HepG2 (cell line): ENCODE data around the gene TF. TPM values are rescaled to one million over a fixed set of nuclear protein-coding genes. Genes with fewer than 3 reads are reported as not detected.

Experiments used
- FOSL1 ChIP-seq: sonication (generic); formaldehyde crosslinking; IDR thresholded peaks from 2 replicates; pipeline ENCODE4 v1.9.0; 2021; ENCODE audit warnings: missing genetic modification reagents, borderline replicate concordance
- GLI4 ChIP-seq: sonication (generic); formaldehyde crosslinking; IDR thresholded peaks from 2 replicates; pipeline ENCODE4 v1.5.1; 2020; ENCODE audit warnings: missing genetic modification reagents, mild to moderate bottlenecking, moderate library complexity, borderline replicate concordance
- GPBP1L1 ChIP-seq: sonication (generic); formaldehyde crosslinking; IDR thresholded peaks from 2 replicates; pipeline ENCODE4 v1.5.0; 2020; ENCODE audit warnings: mild to moderate bottlenecking, missing genetic modification reagents
- PRDM15 ChIP-seq: sonication (generic); formaldehyde crosslinking; IDR thresholded peaks from 2 replicates; pipeline ENCODE4 v1.4.0; 2020; ENCODE audit warnings: missing genetic modification reagents
- TAF1 ChIP-seq: sonication (generic); formaldehyde crosslinking; IDR thresholded peaks from 2 replicates; pipeline ENCODE4 v1.4.0; 2020; ENCODE audit warnings: missing genetic modification reagents
- YEATS2 ChIP-seq: sonication (generic); formaldehyde crosslinking; IDR thresholded peaks from 2 replicates; pipeline ENCODE4 v1.4.0; 2020; ENCODE audit warnings: missing genetic modification reagents, borderline replicate concordance
- ZBTB40 ChIP-seq, 2 experiments: fragments of 450-650 bp in 1 of 2; sonication (generic) in 1 of 2; formaldehyde crosslinking in 1 of 2; IDR thresholded peaks; 2 replicates each; pipeline versions ENCODE4 v1.6.1 to v1.8.0; 2016 to 2022; ENCODE audit warnings: antibody characterized with exemption in 1 of 2, mild to moderate bottlenecking in 1 of 2, missing genetic modification reagents in 1 of 2
- ZFY ChIP-seq: sonication (generic); formaldehyde crosslinking; IDR thresholded peaks from 2 replicates; pipeline ENCODE4 v1.4.0; 2020; ENCODE audit warnings: missing genetic modification reagents
- polyA plus RNA-seq, 8 experiments: library from polyadenylated mRNA; depleted of rRNA in 3 of 8; stranded (reverse) in 7 of 8; unstranded in 1 of 8; fragments of >200 nt; fragmentation: Illumina TruSeq in 4 of 8; extraction: Trizol in 4 of 8; gene quantifications; 2 replicates each; pipeline versions ENCODE4 v1.2.1 to v1.2.3, GENCODE V29; 2011 to 2016; ENCODE audit warnings: low read depth in 4 of 8, missing spikeins in 1 of 8, mixed read lengths in 1 of 8; ENCODE audit not compliant: insufficient read depth in 1 of 8
- total RNA-seq, 5 experiments: library from RNA; depleted of rRNA; stranded (reverse); fragments of >200 nt; fragmentation: Illumina TruSeq; extraction: Trizol; gene quantifications; 2 replicates each; pipeline ENCODE4 v1.2.3, GENCODE V29; 2016; ENCODE audit warnings: low read depth in 1 of 5

The TF gene
- total and polyA plus RNA-seq, 2 of the 13 experiments (the other 11 are each of a cell fraction or from before 2014, with no cell fraction given): 10,074 to 11,821 TPM

- TF ChIP-seq PRDM15 (no peak), GPBP1L1 (CRISPR knock-in tag) (no peak), TAF1 (CRISPR knock-in tag) (no peak), ZBTB40 (IDR thresholded peaks at IDR 0.05) (no peak), ZBTB40 (CRISPR knock-in tag; IDR thresholded peaks at IDR 0.05) (no peak), GLI4 (CRISPR knock-in tag) (no peak), ZFY (CRISPR knock-in tag) (no peak), YEATS2 (CRISPR knock-in tag) (no peak), FOSL1 (CRISPR knock-in tag) (no peak)
Measured at GRCh38 chr3:133834621-133835417, 88.6 kb downstream of the TF start (continued).
